Endothelial cell of umbilical vein (primary cell): ENCODE data around the gene RET.

ENCODE experiments used
- EZH2 ChIP-seq: IDR thresholded peaks from 2 replicates; pipeline ENCODE4 v1.6.1; 2012; ENCODE audit warnings: borderline replicate concordance, low read depth, mild to moderate bottlenecking, moderate library complexity, low read length, inconsistent platforms; ENCODE audit not compliant: severe bottlenecking
- FOS ChIP-seq: IDR thresholded peaks from 2 replicates; pipeline ENCODE4 v1.6.1; 2011; ENCODE audit warnings: mild to moderate bottlenecking, low read length, moderate library complexity, borderline replicate concordance; ENCODE audit not compliant: insufficient read depth
- JUN ChIP-seq: IDR thresholded peaks from 2 replicates; pipeline ENCODE4 v1.6.1; 2011; ENCODE audit warnings: borderline replicate concordance, low read depth; ENCODE audit not compliant: insufficient read length, insufficient read depth
- MAX ChIP-seq: IDR thresholded peaks from 2 replicates; pipeline ENCODE4 v1.6.1; 2011; ENCODE audit not compliant: insufficient read depth, insufficient read length
- MYC ChIP-seq: IDR thresholded peaks from one replicate; pipeline ENCODE4 v1.6.1; 2011; ENCODE audit warnings: mild to moderate bottlenecking, low read depth, low read length
- POLR2A ChIP-seq: IDR thresholded peaks from 2 replicates; pipeline ENCODE4 v1.6.1; 2012; ENCODE audit warnings: low read depth, mild to moderate bottlenecking, control low read depth, low read length
- POLR2AphosphoS5 ChIP-seq: IDR thresholded peaks from 2 replicates; pipeline ENCODE4 v1.6.1; 2012; ENCODE audit warnings: low read depth, mild to moderate bottlenecking, control low read depth, low read length, moderate library complexity; ENCODE audit not compliant: insufficient read depth
- TF ChIP-seq, protein P1 (sequence below), 2 donors: IDR thresholded peaks; 1 replicate in 1 of 2; 2 replicates in 1 of 2; pipeline ENCODE4 v1.5.1; 2011; ENCODE audit warnings: low read length in 2 of 2, mild to moderate bottlenecking in 2 of 2, moderate library complexity in 2 of 2, control low read depth in 1 of 2, inconsistent platforms in 1 of 2, low read depth in 1 of 2; ENCODE audit not compliant: insufficient read depth in 1 of 2; ENCODE audit errors: extremely low read depth in 1 of 2

DNA sequence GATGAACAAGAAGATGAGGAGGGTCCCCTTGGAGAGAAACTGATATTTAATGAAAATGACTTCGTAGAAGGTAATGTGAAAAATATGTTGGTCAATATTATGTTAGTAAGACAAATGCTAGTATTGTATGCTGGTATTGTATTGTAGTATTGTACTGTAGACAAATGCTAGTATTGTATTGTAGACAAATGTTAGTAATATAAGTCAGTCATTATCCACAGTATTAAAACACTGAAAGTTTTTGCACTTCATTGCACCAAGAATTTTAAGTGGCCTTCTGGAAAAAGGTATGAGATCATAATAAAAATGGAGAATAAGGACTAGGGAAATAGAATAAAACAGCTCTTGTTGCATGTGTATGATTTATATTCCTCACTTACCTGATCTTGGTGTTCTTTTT lies 78.9 kb downstream of the RET start:
- TF ChIP-seq, protein P1, sequence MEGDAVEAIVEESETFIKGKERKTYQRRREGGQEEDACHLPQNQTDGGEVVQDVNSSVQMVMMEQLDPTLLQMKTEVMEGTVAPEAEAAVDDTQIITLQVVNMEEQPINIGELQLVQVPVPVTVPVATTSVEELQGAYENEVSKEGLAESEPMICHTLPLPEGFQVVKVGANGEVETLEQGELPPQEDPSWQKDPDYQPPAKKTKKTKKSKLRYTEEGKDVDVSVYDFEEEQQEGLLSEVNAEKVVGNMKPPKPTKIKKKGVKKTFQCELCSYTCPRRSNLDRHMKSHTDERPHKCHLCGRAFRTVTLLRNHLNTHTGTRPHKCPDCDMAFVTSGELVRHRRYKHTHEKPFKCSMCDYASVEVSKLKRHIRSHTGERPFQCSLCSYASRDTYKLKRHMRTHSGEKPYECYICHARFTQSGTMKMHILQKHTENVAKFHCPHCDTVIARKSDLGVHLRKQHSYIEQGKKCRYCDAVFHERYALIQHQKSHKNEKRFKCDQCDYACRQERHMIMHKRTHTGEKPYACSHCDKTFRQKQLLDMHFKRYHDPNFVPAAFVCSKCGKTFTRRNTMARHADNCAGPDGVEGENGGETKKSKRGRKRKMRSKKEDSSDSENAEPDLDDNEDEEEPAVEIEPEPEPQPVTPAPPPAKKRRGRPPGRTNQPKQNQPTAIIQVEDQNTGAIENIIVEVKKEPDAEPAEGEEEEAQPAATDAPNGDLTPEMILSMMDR (IDR thresholded peaks at IDR 0.05; ENCODE audit: extremely low read depth in 1 of 2, insufficient read depth in 1 of 2, low read depth in 1 of 2, low read length in 2 of 2) = no peak
- TF ChIP-seq MYC = no peak
- TF ChIP-seq JUN = no peak
- no peak for TF ChIP-seq FOS
- TF ChIP-seq EZH2 = no peak
- TF ChIP-seq POLR2A = no peak
- TF ChIP-seq POLR2AphosphoS5 = no peak
- TF ChIP-seq MAX = no peak
